Measurements from ENCODE around the gene EIF3CL.
"Not testable (repeated sequence)": the region's sequence is repeated elsewhere in the genome, so short reads cannot be mapped to it uniquely, and the experiment has no call there.

EIF3CL gene, protein sequence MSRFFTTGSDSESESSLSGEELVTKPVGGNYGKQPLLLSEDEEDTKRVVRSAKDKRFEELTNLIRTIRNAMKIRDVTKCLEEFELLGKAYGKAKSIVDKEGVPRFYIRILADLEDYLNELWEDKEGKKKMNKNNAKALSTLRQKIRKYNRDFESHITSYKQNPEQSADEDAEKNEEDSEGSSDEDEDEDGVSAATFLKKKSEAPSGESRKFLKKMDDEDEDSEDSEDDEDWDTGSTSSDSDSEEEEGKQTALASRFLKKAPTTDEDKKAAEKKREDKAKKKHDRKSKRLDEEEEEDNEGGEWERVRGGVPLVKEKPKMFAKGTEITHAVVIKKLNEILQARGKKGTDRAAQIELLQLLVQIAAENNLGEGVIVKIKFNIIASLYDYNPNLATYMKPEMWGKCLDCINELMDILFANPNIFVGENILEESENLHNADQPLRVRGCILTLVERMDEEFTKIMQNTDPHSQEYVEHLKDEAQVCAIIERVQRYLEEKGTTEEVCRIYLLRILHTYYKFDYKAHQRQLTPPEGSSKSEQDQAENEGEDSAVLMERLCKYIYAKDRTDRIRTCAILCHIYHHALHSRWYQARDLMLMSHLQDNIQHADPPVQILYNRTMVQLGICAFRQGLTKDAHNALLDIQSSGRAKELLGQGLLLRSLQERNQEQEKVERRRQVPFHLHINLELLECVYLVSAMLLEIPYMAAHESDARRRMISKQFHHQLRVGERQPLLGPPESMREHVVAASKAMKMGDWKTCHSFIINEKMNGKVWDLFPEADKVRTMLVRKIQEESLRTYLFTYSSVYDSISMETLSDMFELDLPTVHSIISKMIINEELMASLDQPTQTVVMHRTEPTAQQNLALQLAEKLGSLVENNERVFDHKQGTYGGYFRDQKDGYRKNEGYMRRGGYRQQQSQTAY

DNA sequence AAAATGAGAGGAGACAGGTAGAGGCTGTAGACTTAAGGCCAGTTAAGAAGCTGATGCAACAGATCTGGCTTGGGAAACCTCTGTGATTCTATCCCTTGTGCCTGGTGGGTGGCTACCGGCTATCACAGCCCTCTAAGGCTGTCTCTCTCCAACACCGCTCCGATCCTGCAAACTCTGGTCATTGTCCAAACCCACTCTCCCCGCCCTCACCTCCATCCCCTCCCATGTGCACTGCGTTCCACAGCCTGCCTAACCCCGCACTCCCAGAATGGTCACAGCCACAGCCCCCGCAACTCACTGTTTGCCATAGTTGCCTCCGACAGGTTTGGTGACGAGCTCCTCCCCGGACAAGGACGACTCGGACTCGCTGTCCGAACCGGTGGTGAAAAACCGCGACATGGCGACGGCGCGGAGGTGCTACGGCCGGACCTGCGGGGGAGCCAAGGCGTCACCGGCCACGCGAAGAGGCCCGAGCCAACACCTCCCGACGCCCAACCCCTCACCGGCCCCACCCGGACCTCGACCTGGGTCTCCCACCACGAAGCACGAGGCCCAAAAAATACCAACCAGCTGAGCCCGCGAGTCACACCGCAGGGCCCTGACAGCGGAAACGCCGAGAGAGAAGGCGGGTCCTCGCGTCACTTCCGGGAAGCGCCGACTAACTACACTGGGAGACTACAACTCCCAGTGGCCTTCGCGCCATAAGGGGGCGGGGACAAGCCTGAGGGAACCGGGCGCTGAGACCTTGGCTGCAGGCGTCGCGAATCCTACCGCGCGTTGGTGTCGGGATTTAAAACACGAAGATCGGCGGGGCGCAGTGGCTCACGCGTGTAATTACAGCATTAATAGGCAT lies at the start of gene EIF3CL:
EIF3CL (minus strand) TSS at position 622 of the 853 bp plus-strand sequence; CDS start at position 399, 223 bp downstream.
- not testable (repeated sequence) for FAIRE-seq; DNase-seq (ENCODE audit: insufficient read length, low spot score)

DNA sequence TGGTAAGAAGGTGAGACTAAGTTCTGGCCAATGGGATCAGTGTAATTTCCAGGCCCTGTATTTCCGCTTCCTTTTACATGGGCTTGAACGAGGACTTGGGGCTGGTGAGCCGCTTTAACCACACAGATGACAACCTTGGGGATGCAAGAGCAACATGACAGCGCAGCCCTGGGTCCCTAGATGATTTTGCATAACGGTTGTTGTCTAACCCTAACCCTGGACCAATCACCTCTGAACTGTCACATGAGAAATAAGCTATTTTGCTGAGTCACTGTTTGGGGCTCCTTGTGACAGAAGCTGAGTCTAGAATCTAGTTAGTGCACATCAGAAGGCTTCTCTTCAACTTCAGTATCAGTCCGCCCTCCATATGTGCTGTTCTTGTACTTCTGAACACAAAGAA lies 43.4 kb upstream of the EIF3CL start:
- FAIRE-seq; DNase-seq (ENCODE audit: insufficient read length, low spot score): not testable (repeated sequence)

DNA sequence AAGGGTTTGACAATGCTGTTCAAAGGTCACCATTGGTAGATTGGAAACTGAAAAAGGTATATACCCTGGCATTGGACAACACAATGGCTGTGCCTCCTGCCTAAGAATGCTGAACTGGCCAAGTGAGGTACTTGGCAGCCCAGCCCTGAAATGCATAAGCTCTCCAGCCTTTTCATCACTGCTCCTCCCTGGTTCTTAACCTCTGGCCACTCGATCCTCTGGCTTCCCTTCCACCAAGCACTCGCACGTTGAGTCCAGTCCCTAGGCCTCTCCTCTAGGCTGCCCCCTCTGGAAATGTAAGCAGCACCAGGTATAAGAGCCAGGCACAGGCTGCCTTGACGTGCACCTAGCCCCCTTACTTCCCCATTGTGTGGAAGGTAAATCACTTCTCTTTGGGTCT lies 42.7 kb upstream of the EIF3CL start:
- not testable (repeated sequence) for DNase-seq (ENCODE audit: insufficient read length, low spot score); FAIRE-seq

DNA sequence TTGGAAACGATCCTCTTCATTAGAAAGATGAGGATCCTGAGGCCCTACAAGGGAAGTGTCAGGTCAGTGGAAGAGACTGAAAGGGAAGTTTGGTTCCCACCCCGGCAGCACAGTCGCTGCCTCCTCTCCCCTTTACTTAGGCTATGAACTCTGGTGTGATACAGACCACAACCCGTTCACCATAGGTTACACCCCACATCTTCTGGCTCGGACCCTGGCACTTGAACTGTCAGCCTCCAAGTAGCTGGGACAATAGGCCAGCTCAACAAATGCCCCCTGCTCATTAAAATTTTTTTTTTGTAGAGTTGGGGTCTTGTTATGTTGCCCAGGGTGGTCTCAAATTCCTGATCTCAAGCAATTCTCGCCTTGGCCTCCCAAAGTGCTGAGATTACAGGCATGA lies 40.3 kb upstream of the EIF3CL start:
- DNase-seq (ENCODE audit: insufficient read length, low spot score); FAIRE-seq: not testable (repeated sequence)

DNA sequence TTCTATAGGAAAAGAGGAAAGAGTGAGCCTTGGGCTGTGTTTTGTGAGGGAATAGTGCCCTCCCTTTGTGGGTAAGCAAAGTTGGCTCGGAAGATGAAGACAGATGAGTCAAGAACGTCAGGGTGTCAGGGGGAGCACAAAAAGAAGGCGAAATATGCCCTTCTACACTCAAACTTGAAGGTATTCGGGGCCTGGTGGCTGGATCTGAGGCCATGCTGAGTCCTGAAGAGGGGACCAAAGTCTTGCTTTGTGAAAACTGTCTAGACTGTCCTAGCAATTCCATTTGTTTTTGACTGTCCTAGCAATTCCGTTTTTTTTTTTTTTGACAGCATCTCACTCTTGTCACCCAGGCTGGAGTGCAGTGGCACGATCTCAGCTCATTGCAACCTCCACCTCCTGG lies 35.3 kb upstream of the EIF3CL start:
- not testable (repeated sequence) for DNase-seq (ENCODE audit: insufficient read length, low spot score); FAIRE-seq

DNA sequence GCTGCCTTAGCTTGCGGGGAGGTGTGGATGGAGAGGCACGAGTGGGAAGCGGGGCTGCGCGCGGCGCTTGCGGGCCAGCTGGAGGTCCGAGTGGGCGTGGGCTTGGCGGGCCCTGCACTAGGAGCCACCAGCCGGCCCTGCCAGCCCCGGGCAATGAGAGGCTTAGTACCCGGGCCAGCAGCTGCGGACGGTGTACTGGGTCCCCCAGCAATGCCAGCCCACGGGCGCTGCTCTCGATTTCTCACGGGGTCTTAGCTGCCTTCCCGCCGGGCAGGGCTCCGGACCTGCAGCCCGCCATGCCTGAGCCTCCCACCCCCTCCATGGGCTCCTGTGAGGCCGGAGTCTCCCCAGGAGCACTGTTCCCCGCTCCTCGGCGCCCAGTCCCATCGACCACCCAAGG lies 31.7 kb upstream of the EIF3CL start:
- not testable (repeated sequence) for FAIRE-seq; DNase-seq (ENCODE audit: insufficient read length, low spot score)

DNA sequence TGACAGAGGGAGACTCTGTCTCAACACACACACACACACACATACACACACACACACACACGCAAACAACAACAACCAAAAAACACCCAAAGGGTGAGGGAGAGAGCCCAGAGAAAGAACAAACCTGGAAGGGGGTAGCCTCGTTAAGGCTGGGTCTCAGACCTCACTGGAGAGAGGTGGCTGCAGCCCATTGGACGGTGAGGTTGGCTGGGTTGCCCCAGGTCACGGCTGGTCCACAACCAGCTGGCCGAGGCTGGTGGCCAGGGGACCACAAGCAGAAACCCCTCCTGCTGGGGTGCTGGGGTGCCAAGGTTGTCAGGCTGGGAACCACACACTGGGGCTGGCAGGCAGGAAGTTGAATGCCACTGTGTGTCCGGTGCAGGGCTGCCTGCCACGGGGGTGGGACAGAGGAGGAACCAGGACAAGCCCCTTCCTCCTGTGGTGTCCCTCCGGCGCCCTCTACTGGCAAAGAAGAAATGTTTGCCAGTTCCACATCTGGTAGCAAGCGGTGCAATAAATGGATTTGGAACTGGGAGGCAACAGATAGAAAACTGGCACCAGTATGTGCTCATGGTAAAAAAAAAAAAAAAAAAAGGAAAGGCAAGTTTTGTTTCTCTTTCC lies 22.5 kb upstream of the EIF3CL start:
- not testable (repeated sequence) for FAIRE-seq; DNase-seq (ENCODE audit: insufficient read length, low spot score)

DNA sequence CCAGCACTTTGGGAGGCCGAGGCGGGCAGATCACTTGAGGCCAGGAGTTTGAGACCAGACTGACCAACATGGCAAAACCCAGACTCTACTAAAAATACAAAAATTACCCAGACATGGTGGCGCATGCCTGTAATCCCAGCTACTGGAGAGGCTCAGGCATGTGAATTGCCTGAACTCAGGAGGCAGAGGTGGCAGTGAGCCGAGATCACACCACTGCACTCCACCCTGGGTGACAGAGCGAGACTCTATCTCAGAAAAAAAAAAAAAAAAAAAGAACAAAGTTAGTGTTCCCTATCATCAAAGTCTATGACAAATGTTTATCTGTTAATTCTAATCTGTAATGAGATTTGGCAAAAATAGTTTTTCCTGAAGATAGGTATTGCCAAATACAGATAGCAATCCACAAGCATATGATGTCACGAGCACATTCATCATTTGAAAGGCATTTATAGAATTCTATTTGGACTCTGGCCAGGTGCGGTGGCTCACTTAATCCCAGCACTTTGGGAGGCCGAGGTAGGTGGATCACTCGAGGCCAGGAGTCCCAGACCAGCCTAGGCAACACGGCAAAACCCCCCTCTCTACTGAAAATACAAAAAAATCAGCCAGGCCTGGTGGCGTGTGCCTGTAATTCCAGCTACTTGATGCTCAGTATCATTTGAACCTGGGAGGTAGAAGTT lies 17.6 kb upstream of the EIF3CL start:
- not testable (repeated sequence) for FAIRE-seq; DNase-seq (ENCODE audit: insufficient read length, low spot score)

DNA sequence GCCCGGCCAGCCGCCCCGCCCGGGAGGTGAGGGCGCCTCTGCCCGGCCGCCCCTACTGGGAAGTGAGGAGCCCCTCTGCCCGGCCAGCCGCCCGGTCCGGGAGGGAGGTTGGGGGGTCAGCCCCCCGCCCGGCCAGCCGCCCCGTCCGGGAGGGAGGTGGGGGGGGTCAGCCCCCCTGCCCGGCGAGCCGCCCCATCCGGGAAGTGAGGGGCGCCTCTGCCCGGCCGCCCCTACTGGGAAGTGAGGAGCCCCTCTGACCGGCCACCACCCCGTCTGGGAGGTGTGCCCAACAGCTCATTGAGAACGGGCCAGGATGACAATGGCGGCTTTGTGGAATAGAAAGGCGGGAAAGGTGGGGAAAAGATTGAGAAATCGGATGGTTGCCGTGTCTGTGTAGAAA lies 13.4 kb upstream of the EIF3CL start:
- FAIRE-seq; DNase-seq (ENCODE audit: insufficient read length, low spot score): not testable (repeated sequence)

DNA sequence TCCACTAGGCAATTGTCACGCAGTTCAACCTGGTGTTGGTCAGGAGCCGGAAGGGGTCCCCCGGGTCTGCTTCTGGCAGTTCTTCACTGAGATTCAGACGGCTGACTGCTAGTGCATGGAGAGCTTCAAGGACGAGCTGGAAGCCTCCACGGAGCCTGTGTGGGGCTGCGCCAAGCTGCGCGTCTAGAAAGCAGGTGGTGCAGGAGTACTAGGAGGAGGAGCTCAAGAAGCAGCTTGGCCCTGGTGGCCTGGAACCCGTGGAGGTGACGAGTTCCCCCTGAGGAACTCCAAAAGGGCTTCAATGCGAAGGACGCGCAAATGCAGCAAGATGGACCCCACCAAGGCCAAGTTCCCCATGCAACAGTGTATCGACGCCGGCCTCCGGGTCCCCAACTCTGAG lies 10.9 kb upstream of the EIF3CL start:
- not testable (repeated sequence) for FAIRE-seq

DNA sequence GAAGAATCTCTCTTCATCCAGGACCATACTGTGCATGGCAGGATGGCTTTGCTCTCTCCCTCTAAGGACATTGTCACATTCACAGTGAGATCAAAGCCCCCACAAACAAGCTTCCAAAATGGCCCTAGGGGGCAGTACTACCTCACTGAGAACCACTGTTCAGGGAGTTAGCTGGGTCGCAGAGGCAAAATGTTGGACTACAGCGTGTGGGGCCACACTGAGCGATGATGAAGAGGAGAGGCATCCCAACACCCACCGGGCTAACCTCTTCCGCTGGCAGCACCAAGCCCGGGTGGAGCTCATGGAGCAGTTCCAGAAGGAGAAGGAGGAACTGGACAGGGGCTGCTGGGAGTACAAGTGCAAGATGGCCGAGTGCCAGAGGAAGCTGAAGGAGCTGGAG lies 9.9 kb upstream of the EIF3CL start:
- not testable (repeated sequence) for FAIRE-seq; DNase-seq (ENCODE audit: insufficient read length, low spot score)

More for the DNA sequence above, 10.9 kb upstream of the EIF3CL start:
- not testable (repeated sequence) for DNase-seq (ENCODE audit: insufficient read length, low spot score)

DNA sequence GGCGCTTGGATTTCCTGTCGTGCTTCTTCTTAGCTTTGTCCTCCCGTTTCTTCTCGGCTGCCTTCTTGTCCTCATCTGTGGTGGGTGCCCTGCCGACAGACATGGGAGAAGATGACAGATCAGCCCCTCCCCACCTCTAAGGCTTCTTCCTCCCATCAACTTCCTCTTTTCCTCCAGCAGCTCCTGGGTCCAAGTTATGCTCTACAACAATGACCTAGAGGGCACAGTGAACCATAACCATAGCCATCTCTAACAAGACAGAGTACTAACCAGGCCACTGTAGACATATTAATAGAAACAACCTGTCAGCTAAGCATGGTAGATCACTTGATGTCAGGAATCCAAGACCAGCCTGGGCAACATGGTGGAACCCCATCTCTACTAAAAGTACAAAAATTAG lies 11.6 kb downstream of the EIF3CL start:
- not testable (repeated sequence) for DNase-seq (ENCODE audit: insufficient read length, low spot score); FAIRE-seq

DNA sequence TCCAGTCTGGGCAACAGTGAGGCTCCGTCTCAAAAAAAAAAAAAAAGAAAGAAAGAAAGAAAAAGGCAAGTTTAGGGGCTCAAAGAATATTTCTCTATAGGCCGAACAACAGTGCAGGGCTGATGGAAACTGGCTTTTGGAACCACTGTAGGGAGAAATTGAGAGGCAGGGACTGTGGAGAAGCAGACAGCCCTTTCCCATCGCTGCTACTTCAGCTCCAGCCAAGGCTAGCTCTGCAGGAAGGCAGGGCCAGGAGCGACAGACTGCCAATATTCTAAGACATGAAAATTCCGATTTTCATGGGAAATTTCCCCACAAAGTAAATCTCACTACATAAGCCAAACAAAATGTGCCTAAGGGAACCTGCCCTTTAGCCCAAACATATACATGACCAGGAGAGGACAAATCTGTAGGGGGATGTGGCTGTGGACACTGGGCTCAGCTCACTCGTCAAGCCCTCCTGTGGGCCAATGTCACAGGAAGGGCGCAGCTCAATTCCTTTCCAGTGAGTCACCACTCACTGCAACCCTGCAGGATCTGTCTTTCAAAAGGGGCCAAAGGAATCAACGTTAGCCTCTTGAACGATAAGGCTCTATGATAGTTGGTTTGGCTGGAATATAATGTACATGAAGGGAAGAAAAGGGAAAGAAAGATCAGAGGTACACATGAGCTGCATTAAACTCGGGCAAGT lies 21.3 kb downstream of the EIF3CL start:
- not testable (repeated sequence) for DNase-seq (ENCODE audit: insufficient read length, low spot score); FAIRE-seq

DNA sequence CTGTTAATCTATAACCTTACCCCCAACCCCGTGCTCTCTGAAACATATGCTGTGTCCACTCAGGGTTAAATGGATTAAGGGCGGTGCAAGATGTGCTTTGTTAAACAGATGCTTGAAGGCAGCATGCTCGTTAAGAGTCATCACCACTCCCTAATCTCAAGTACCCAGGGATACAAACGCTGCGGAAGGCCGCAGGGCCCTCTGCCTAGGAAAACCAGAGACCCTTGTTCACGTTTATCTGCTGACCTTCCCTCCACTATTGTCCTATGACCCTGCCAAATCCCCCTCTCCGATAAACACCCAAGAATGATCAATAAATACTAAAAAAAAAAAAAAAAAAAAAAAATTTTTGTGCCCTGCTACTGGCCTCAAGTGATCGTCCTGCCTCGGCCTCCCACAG lies 25.8 kb downstream of the EIF3CL start:
- not testable (repeated sequence) for FAIRE-seq; DNase-seq (ENCODE audit: insufficient read length, low spot score)

DNA sequence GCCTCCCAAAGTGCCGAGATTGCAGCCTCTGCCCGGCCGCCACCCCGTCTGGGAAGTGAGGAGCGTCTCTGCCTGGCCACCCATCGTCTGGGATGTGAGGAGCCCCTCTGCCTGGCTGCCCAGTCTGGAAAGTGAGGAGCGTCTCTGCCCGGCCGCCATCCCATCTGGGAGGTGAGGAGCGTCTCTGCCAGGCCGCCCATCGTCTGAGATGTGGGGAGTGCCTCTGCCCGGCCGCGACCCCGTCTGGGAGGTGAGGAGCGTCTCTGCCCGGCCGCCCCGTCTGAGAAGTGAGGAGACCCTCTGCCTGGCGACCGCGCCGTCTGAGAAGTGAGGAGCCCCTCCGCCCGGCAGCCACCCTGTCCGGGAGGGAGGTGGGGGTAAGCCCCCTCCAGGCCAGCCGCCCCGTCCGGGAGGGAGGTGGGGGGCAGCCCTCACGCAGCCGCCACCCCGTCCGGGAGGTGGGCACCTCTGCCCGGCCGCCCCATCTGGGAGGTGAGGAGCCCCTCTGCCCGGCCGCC lies 26.5 kb downstream of the EIF3CL start:
- not testable (repeated sequence) for FAIRE-seq; DNase-seq (ENCODE audit: insufficient read length, low spot score)

DNA sequence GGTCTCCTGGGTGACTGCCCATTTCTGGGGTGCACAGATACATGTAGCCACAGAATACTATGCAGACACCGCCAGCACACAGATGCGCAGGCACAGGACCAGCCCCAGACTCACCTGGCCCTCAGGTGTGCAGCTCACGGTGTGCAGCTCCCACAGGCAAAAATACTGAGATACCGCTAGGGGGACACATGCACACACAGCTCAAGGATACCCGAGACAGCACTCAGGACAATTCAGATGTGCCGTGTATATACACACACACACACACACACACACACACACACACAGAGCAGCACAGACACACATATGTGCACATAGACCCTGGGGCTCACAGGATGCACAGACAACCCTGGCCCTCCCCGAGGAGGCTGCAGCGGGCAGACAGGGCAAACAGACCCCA lies 28.5 kb downstream of the EIF3CL start:
- not testable (repeated sequence) for FAIRE-seq; DNase-seq (ENCODE audit: insufficient read length, low spot score)

DNA sequence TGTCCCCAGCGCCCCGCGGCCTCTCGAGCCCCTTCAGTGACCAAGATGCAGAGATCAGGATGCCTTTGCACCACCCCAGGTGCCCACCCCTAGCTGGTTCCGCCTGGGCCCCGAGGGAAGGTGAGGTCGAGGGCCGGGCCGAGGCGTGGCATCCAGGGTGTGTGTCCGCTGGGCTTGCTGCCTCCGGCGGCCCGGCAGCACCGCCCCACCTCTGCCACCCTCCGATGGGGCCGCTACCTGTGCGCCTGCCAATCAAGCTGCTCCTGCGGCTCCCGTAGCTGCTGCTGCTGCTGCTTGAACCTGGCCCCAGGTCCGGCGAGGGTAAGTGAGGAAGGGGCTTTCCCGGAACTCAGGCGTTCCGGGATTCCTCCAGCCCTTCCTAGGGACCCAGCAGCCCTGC lies 29.4 kb downstream of the EIF3CL start:
- not testable (repeated sequence) for FAIRE-seq; DNase-seq (ENCODE audit: insufficient read length, low spot score)

DNA sequence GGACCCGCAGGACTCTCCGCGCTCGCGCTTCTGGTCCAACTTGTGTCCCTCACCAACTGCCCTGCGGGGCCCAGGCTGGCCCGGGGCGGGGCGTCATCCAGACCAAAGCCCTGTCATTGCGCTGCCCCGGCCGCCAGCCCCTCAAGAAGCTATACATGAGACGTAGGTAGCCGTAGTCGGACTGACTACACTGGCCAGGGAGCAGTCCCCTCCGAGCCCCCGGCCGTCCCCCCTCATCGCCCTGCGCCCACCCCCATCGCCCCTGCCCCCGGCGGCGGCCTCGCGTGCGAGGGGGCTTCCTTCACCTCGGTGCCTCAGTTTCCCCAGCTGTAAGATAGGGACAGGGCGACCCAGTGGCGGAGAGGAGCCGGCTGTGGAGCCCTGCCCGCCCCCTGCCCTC lies 35.7 kb downstream of the EIF3CL start:
- DNase-seq (ENCODE audit: insufficient read length, low spot score); FAIRE-seq: not testable (repeated sequence)
